Activated CD4-positive, CD25-positive, alpha-beta regulatory T cell (primary cell): ENCODE data around the gene QPCT.

Experiments used
- DNase-seq, 4 experiments: peaks; one replicate each; lab custom pipeline; 2025; lab: John Stamatoyannopoulos, UW

Gene QPCT

GRCh38 chr2:37324786-37325624 is 19.4 kb upstream of the QPCT start, which contains the start of gene PRKD3:
Gene PRKD3 (minus strand): TSS chr2:37324833. CDS start chr2:37316524, 8,309 bp downstream.
- peak in 3 of 4 experiments; percentile 17 to 29 (median 25) for DNase-seq

DNA sequence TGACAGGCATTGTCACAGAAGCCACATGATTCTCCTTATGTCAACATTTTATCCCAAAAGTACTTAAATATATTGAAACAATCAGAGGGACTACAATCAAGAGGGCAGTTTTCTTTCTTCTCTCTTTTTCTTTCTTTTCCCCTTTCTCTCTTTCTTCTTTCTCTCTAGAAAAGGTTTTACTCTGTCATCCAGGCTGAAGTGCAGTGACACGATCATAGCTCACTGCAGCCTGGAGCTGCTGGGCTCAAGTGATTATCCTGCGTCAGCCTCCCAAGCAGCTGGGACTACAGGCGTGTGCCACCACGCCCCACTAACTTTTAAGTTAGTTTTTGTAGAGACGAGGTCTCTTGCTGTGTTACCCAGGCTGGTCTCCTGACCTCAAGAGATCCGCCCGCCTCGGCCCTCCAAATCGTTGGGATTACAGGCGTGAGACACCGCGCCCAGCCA is 18.8 kb upstream of the QPCT start:
- no peak for DNase-seq

- no peak for DNase-seq
Measured at GRCh38 chr2:37326285-37326684, 18.1 kb upstream of the QPCT start.

GRCh38 chr2:37326866-37327634 is 17.4 kb upstream of the QPCT start:
- DNase-seq, result no peak

DNA sequence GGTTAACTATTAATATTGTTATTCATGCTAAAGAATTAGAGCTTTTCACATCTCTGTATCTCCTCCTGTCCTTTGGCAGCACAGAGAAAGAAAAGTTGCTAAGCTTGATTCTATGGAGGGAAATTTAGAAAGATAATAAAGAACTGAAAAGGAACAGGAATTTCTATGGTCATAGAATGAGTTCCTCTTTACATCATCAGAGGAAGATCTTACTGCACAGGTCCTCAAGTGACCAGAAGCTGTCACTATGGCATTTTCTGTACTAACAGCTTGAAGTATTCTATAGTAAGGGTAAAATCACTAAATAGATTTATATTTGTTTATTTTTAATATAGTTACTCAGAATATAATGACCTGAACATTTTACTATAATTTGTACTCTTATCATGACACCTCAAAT is 13.7 kb upstream of the QPCT start:
- no peak for DNase-seq

GRCh38 chr2:37332560-37332959 is 11.9 kb upstream of the QPCT start:
- DNase-seq, result no peak

DNA sequence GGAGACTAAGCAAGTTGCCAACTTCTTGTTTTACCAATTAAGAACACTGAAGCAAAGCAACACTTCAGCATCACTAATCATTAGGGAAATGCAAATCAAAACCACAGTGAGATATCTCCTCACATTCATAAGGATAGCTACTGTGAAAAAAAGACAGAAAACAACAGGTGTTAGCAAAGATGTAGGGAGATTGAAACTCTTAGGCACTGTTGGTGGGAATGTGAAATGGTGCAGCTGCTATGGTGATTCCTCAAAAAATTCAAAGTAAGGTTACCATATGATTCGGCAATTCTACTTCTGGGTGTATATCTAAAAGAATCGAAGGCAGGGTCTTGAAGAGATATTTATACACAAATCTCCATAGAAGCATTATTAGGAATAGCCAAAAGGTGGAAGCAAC is 11.2 kb upstream of the QPCT start:
- no peak for DNase-seq

DNA sequence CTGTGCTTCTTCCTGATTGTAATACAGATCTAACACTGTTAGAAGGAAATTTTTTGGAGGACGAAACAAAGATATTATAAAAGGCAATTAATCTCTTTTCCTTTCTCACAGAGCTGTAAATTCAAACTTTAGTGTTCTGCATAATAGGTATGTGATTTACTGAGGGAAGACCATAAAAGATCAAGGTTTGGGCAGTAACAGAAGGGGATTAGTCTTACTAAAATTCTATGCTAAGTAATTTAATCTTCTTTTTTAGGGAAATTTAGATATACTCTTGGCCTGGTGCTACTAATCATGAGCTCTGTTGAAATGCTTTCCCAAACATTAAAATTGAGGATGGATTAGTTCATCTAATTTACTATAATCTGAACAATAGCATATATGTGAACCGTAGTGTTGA is 8.8 kb upstream of the QPCT start:
- DNase-seq, result no peak

DNA sequence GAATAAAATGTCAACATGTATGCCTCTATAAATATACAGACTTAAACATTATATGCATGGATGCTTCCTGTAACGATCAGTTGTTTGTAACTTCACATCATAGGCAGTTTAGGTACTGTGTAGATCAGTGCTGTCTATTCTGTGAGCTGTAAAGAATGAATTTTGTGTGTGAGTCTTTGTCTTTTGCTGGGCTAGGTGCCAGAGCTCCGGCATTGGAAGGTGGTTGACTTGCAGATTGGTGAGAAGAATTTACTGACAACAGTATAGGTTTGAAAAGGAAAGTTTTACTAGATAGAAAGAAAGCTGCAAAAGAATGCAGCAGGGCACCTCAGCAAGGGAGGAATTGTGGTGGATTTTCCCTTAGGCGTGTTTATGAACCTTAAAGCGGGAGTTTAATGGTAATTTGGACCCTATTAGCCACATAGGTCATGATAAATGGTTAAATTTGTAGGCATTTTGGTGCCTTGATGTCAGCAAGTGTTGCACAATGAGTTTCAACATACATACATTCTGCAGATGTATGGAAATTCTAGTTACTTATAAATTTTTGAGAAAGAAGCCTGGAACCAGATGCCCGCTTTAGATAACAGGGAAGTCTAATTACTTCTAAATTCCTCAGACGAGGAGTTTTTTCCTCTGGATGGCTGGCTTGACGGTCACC is 6.7 kb upstream of the QPCT start:
- no peak for DNase-seq

DNA sequence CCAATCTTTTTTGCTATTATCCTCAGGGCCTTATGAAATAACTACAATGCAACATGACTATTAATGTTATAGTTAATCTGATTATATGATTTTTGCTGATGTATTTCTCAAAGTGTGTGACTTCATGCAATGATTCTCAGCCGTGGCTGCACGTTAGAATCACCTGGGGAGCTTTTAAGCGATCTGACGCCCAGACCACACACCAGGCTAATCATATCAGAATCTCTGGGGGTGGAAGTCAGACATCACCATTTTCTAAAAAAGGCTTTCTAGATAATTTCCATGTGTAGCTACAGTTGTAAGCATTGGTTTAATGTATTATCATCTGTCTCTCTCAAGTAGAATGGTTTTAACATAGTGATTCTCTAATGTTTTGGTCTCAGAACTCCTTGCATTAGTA is 5.5 kb upstream of the QPCT start:
- DNase-seq, result no peak

- no peak for DNase-seq
Measured at GRCh38 chr2:37340637-37341036, 3.8 kb upstream of the QPCT start.

GRCh38 chr2:37342591-37343220 is 1.7 kb upstream of the QPCT start:
- no peak for DNase-seq

GRCh38 chr2:37343537-37344434 is 644 bp upstream of the QPCT start:
- DNase-seq, result no peak

DNA sequence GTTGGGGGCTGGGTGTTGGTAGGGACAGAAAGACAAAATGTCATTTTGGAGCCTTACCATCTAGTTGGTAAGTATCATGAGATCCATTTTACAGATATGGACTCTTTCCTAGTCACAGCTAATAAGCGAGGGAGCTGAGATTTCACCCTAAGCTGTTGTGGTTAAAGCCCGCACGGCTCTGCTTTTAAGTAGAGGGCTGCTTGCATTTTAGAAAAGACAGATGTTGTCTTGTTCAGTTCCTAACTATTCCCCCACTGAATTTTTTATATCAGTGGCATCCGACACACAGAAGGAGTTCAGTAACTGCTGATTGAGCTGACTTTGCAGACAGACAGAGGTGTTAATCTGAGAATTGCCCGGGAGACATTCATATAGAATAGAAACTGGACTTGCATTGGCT is 3.7 kb downstream of the QPCT start:
- DNase-seq, result no peak

DNA sequence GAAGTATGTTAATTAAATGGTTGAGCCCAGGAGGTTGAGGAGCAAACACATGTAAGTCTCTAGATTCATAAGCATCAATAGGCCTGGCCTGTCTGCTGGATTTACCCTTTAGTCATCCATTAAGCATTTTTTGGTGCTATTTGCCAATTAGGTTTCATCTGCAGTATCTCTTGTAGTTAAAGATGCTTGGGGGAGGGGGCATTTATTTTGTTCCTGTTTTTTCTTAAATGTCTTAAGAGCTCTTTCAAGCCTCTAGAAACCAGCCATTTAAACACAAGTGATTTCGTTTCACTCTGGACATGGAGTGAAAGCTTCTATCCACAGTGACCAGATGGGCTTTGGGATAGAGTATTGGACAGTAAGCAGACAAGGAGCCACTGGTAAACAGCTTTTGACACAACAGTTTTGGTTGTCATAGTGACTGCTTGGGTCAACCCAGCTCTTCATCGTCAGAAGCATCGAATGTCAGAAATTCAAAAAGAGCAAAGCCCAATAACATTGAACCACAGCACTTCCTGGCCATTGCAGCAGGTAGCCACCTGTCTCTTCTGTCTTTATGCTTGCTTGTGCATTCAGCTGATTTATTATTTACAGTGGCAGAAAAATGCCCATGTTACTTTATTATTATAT is 4.9 kb downstream of the QPCT start:
- no peak for DNase-seq

- DNase-seq, result no peak
Measured at GRCh38 chr2:37350034-37350433, 5.6 kb downstream of the QPCT start.

- DNase-seq, result no peak
Measured at GRCh38 chr2:37354531-37354930, 10.1 kb downstream of the QPCT start.

GRCh38 chr2:37355735-37356134 is 11.3 kb downstream of the QPCT start:
- no peak for DNase-seq

- DNase-seq, result no peak
Measured at GRCh38 chr2:37356299-37356698, 11.9 kb downstream of the QPCT start.

- DNase-seq, result no peak
Measured at GRCh38 chr2:37357069-37357468, 12.6 kb downstream of the QPCT start.

- DNase-seq, result no peak
Measured at GRCh38 chr2:37357530-37357929, 13.1 kb downstream of the QPCT start.
